Left forelimb (tissue), 1 donor: Measurements from ENCODE around the gene ACTN4.
"Not testable (repeated sequence)": the region's sequence is repeated elsewhere in the genome, so short reads cannot be mapped to it uniquely, and the experiment has no call there.

Experiments used
- DNase-seq: peaks from one replicate; pipeline ENCODE4 v3.0.0-alpha.2; 2018; ENCODE audit warnings: low spot score

The ACTN4 gene

DNA sequence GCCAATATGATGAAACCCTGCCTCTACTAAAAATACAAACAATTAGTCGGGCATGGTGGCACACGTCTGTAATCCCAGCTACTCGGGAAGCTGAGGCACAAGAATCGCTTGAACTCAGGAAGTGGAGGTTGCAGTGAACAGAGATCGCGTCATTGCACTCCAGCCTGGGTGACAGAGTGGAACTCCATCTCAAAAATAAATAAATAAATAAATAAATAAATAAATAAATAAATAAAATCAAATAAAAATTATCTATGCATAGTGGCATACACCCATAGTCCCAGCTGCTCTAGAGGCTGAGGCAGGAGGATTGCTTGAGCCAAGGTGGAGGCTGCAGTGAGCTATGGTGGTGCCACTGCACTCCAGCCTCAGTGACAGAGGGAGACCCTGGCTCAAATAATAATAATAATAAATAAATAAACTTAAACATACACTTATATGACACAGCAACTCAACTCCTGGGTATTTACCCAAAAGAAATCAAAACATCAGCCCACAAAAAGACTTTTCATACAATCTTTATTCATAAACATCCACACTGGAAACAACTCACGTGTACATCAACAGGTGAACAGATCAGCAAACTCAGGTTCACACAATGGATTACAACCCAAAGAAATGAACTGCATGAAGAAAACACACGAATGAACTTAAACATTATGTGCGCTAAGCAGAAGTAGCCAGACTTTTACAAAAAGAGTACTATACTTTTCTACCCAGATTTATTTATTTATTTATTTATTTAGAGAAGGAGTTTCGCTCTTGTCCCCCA, 119.0 kb downstream of the ACTN4 start:
- no peak for DNase-seq

GRCh38 chr19:38769635-38770211, 122.3 kb downstream of the ACTN4 start:
- peak; percentile 91 for DNase-seq

- not testable (repeated sequence) for DNase-seq
These were observed 122.9 kb downstream of the ACTN4 start for GRCh38 chr19:38770228-38770948.

- not testable (repeated sequence) for DNase-seq
These were observed 123.5 kb downstream of the ACTN4 start for GRCh38 chr19:38770949-38771275.

GRCh38 chr19:38771569-38771968, 124.1 kb downstream of the ACTN4 start:
- DNase-seq, result not testable (repeated sequence)

DNA sequence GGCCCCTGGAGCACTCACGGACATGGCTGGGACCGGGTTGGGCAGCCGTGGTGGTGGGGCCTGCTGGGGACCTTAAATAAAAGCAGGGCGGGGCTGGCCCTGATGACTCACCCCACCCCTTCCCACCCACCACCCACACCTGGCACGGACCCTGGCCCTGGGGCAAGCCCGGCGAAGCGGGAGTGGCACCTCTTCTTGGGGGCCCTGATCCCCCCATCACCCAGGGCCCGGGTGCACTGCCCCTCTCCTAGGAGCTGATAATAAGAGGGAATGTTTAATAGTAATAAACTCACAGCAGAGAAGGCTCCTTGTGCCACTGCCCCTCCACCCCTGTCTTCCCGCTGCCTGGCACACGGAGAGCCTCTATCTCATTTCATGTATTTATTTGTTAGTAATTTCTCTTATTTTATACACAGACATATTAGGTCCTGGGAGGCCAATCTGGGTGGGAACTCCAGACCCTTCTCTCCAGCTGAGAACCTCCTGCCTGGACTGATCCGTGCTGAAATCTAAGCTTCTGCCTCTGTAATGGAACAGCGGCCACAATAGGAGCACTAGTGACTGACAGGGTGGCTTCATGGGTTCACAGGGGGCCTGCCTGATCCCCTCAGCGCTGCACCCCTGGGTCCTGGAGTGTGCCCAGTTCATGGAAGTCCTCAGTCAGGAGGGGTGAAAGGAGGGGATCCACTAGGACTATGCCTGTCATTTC, 126.2 kb downstream of the ACTN4 start, which contains the start of gene LGALS7:
Gene LGALS7, minus strand, starts transcription at position 49 of the 709 bp plus-strand sequence. Its CDS starts 25 bp downstream, at position 24.
- DNase-seq, result no peak

DNA sequence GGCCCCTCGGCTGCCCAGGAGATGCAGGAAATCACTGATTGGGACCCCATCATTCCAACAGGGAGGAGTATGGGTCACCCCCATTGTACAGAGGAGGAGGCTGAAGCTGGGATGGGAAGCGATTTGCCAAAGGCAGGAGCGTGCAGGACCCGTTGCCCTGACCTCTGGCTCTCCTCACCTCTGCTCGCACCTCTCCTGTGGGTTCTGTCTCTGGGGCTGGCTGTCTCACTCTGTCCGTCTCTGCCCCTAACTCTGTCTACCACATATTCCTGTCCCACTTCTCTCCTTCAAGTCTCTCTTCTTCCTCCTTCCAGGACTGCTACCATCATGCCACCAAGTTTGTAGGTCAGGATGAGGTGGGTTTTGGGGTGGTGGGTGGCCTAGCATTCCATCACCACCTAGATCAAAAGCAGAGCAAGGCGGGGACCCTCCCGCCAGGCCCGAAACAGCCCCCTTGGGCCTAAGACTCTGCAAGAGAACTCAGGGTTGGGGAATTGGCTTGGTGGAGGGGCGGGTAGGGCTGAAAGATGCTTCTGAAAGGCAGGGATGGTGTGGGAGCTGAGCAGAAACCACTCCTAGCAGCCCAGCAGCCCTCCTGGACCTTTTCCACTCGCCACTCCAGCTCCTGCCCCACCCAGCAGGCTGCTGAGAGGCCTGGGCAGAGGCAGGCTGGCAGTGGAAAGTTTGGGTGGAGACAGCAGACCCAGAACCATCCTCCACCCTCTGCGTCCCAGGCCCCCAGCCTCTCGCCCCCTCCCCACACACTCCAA, 126.9 kb downstream of the ACTN4 start:
- no peak for DNase-seq

GRCh38 chr19:38778733-38779132, 131.3 kb downstream of the ACTN4 start:
- DNase-seq, result no peak

- no peak for DNase-seq
These were observed 133.0 kb downstream of the ACTN4 start for GRCh38 chr19:38780443-38780842.

GRCh38 chr19:38781058-38781457, 133.6 kb downstream of the ACTN4 start:
- DNase-seq, result no peak
